Activated B cell treated with CpG ODN at 0.5 μM for 24 hours (primary cell): ENCODE results near the gene NDST1. TPM values are rescaled to one million over a fixed set of nuclear protein-coding genes. Genes with fewer than 3 reads are reported as not detected.

Source experiments
- ATAC-seq: fragments of 200-7000 bp; cut with Tn5 transposase; one replicate; pipeline ENCODE4 v1.10.0; 2021; ENCODE audit warnings: low read depth, mild to moderate bottlenecking, moderate library complexity
- CTCF ChIA-PET: fragments of 350-600 bp; sonication (Branson Sonifier 250); formaldehyde crosslinking; loops from one replicate; lab custom pipeline; 2021; ENCODE audit warnings: antibody characterized with exemption; lab: Charles Lee
- POLR2A ChIA-PET: fragments of 350-600 bp; sonication (Branson Sonifier 250); formaldehyde crosslinking; loops from one replicate; lab custom pipeline; 2021; ENCODE audit warnings: antibody characterized with exemption; lab: Charles Lee
- DNase-seq: peaks from one replicate; pipeline ENCODE4 v3.0.0; 2022
- H3K27ac Mint-ChIP-seq: one replicate; pipeline ENCODE4 v1.8.0; 2020; ENCODE audit warnings: mixed read lengths
- H3K27me3 Mint-ChIP-seq: one replicate; pipeline ENCODE4 v1.8.0; 2021; ENCODE audit warnings: mixed read lengths
- H3K36me3 Mint-ChIP-seq: one replicate; pipeline ENCODE4 v1.8.0; 2021; ENCODE audit warnings: low read depth, mixed read lengths
- H3K4me1 Mint-ChIP-seq: one replicate; pipeline ENCODE4 v1.8.0; 2021; ENCODE audit warnings: mixed read lengths
- H3K4me3 Mint-ChIP-seq: one replicate; pipeline ENCODE4 v1.8.0; 2020; ENCODE audit warnings: mild to moderate bottlenecking, mixed read lengths
- H3K9me3 Mint-ChIP-seq: one replicate; pipeline ENCODE4 v1.8.0; 2020; ENCODE audit warnings: mixed read lengths
- intact Hi-C: fragments of 100-400 bp; cut with micrococcal nuclease; formaldehyde crosslinking; loops from one replicate; pipeline ENCODE4 v1.15.1; 2024
- total RNA-seq: library from RNA; stranded (reverse); gene quantifications from 2 replicates; pipeline ENCODE4 v1.2.3, GENCODE V29; 2022
- TF ChIP-seq, protein P1 (sequence below): fragments of 200-600 bp; IDR thresholded peaks from one replicate; pipeline ENCODE4 v1.8.0; 2022; ENCODE audit warnings: antibody characterized with exemption, mild to moderate bottlenecking

NDST1 gene
- total RNA-seq, 1 donor from 2014 or later: 8.1 TPM

DNA sequence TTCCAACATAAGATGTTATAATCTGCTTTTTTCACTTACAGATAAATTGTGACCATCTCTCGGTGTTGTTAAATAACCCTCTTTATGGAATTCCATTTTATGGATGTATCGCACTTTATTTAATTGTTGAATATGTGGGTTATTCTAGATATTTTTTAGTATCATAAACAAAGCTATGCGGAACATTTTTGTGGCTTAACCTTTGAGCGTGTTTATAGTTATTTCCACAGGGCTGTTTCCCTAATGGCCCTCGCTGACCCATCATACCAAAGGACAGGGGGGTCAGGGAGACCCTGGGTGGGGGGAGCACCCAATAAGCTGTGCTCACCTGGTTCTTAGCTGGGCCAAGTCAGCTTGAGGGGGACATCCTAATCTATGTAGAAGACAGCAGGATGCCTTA, 65.3 kb downstream of the NDST1 start:
- no peak for DNase-seq
- H3K4me1 Mint-ChIP-seq: no peaks in the 10 kb centered on the region
- H3K27me3 Mint-ChIP-seq: no peaks in the 10 kb centered on the region
- no peak overlapping the region for H3K4me3 Mint-ChIP-seq
- intact Hi-C loops: no loop called here
- no peak overlapping the region for H3K27ac Mint-ChIP-seq
- ChIA-PET POLR2A (no interaction called here), CTCF (no interaction called here)
- TF ChIP-seq, protein P1, sequence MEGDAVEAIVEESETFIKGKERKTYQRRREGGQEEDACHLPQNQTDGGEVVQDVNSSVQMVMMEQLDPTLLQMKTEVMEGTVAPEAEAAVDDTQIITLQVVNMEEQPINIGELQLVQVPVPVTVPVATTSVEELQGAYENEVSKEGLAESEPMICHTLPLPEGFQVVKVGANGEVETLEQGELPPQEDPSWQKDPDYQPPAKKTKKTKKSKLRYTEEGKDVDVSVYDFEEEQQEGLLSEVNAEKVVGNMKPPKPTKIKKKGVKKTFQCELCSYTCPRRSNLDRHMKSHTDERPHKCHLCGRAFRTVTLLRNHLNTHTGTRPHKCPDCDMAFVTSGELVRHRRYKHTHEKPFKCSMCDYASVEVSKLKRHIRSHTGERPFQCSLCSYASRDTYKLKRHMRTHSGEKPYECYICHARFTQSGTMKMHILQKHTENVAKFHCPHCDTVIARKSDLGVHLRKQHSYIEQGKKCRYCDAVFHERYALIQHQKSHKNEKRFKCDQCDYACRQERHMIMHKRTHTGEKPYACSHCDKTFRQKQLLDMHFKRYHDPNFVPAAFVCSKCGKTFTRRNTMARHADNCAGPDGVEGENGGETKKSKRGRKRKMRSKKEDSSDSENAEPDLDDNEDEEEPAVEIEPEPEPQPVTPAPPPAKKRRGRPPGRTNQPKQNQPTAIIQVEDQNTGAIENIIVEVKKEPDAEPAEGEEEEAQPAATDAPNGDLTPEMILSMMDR: no peak
- H3K9me3 Mint-ChIP-seq: no peaks in the 10 kb centered on the region
- ATAC-seq: no peak
- H3K36me3 Mint-ChIP-seq: no peaks in the 10 kb centered on the region

DNA sequence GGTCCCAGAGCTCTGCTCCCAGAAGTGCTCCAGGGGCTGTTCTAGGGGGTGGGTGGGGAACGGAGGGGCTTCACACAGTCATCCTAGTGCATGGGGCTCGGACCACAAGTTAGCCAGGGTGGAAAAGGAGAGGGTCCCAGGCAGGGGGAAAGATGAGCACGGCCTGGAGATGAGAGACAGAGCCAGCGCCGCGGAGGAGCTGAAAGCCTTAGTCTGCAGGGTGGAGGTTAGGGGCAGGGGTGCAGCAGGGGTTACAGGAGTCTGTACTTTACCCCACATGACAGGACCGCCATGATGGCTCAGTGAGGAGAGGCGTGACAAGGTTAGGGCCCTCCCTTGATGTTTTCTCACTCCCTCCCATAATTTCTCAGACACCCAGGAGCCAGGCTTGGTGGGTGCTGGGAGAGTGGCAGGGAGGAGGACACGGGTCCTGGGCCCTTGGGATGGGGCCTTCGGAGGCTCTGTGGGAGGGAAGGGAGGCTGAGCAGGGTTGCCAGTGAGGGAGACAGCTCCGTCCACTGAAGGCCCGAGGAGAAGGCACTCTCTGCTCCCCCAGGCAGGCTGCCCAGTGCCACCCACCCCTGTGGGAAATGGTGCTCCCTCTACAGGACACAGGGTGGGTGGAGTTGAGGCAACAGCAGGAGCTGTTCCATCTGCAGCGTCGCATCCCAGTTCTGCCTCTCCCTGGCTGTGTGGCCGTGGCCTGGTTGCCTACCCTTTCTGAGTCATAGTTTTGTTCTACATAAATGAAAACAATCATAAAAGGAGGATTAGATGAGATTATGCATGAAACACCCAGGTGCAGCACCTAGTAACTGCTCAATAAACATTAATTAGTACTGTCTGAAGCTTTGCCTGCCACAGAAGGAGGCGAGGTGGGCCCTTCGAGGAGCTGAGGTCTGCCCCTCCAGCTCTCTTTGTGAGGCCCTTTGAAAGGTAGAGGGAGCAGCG, 66.2 kb downstream of the NDST1 start:
- no peaks in the 10 kb centered on the region for H3K4me1 Mint-ChIP-seq
- H3K4me3 Mint-ChIP-seq: no peak overlapping the region
- no peaks in the 10 kb centered on the region for H3K9me3 Mint-ChIP-seq
- no peaks in the 10 kb centered on the region for H3K27me3 Mint-ChIP-seq
- no peak for ATAC-seq
- intact Hi-C loops: no loop called here
- no peak for DNase-seq
- no peak overlapping the region for H3K27ac Mint-ChIP-seq
- ChIA-PET POLR2A (no interaction called here), CTCF (interaction anchor here (0.9 kb wide), 1 partner anchor 13 kb away, joined by 3 read pairs; no protein-coding TSS in a partner anchor)
- TF ChIP-seq, protein P1: no peak
- H3K36me3 Mint-ChIP-seq: no peaks in the 10 kb centered on the region

DNA sequence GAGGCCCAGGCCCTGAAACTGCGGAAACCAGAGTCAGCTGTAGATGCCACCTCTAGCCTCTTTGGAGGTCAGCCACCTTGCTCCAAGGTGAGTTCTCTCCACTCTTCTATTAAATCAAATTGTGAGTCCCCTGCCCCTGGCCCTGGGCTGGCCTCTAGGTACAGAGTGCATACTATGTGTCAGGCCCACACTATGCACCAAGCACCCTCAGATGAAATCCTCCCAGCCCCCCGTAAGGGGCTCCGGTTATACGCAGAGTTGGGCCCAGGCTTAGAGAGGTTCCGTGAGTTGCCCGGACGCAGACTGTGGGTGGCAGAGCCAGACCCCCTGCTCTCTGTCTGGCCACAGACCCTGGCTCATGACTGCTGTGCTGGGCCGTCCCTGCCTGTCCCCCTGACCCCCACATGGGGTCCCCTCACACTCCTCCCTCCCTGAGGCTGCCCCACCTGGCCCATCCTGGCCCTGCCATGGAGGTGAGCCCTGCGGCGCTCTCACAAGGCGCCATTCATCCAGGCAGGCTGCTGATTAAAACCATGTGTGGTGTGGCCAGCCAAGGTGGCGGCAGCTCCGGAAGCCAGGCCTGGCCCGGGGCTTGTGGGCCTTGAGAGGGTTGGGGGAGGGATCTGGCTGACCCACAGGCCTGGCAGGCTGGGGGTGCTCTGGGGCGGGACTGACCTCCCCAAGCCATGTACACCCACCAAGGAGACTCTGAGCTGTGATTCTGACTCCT, 67.1 kb downstream of the NDST1 start:
- intact Hi-C loops: no loop called here
- DNase-seq: no peak
- no peak overlapping the region for H3K27ac Mint-ChIP-seq
- ChIA-PET CTCF (interaction anchor here (0.9 kb wide), 1 partner anchor 13 kb away, joined by 3 read pairs; no protein-coding TSS in a partner anchor), POLR2A (no interaction called here)
- no peaks in the 10 kb centered on the region for H3K36me3 Mint-ChIP-seq
- no peaks in the 10 kb centered on the region for H3K4me1 Mint-ChIP-seq
- ATAC-seq: no peak
- H3K27me3 Mint-ChIP-seq: no peaks in the 10 kb centered on the region
- H3K9me3 Mint-ChIP-seq: no peaks in the 10 kb centered on the region
- H3K4me3 Mint-ChIP-seq: no peak overlapping the region
- TF ChIP-seq, protein P1: no peak

DNA sequence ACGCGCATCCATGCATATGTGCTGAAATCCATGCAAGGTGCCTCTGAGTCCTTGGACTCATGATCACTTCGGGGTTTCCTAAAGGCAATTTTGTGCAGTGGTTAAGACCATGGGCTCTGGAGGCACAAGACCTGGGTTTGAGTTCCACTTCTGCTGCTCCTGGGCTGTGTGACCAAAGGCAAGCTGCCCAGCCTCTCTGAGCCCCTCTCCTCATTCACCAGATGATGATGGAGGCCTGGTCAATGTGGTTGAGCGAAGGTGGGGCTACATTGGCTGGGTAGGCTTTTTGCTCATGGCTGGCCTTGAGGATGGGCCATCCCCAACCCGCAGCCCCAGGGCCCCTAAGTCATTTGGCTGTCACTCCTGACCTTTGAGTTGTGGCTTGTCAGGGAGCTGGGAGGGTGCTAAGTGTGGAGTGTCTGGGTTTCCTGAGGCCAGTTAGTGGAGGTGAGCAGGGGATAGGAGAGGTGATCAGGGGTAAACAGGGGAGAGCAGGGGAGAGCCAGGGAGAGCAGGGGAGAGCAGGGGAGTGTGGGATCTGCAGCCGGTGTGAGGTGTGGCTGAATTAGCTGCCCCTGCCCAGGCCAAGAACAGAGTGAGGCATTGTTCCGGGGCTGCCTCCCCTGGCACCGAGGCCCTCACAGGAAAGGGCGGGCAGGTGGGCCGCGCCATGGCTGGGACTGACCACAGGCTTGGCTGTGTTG, 68.0 kb downstream of the NDST1 start:
- CTCF ChIA-PET: interaction anchor here (1.0 kb wide), 1 partner anchor 15 kb away, joined by 3 read pairs; no protein-coding TSS in a partner anchor
- POLR2A ChIA-PET: no interaction called here
- no peak overlapping the region for H3K27ac Mint-ChIP-seq

More for the DNA sequence above, 68.0 kb downstream of the NDST1 start:
- Mint-ChIP-seq H3K4me1 (no peaks in the 10 kb centered on the region), H3K36me3 (no peaks in the 10 kb centered on the region), H3K9me3 (no peaks in the 10 kb centered on the region), H3K4me3 (no peak overlapping the region), H3K27me3 (peaks cover 4% of the 10 kb centered on the region)
- intact Hi-C loops: no loop called here
- no peak for DNase-seq
- ATAC-seq: no peak
- TF ChIP-seq, protein P1: no peak
